ENCODE results near the gene ANKFY1.
"Not testable (repeated sequence)": the region's sequence is repeated elsewhere in the genome, so short reads cannot be mapped to it uniquely, and the experiment has no call there.

GRCh38 chr17:4138906-4139526 is 124.8 kb downstream of the ANKFY1 start:
- TF ChIP-seq CTCF (IDR thresholded peaks at IDR 0.05); TP53 (CRISPR knock-in tag; IDR thresholded peaks at IDR 0.05); ATF2 (CRISPR knock-in tag; IDR thresholded peaks at IDR 0.05; ENCODE audit: borderline replicate concordance, low read depth); USF2 (CRISPR knock-in tag; IDR thresholded peaks at IDR 0.05); CREB1 (CRISPR knock-in tag; IDR thresholded peaks at IDR 0.05); ZNF281 (CRISPR knock-in tag; IDR thresholded peaks at IDR 0.05): not testable (repeated sequence)
